ENCODE data around the gene CCNL2. TPM values are rescaled to one million over a fixed set of nuclear protein-coding genes. Genes with fewer than 3 reads are reported as not detected.
A peak's percentile ranks its signal among the peaks of the same experiment; 100 is the strongest.

CCNL2 gene
- total RNA-seq, 1 experiment from 2014 or later: 173 TPM

GRCh38 chr1:1440262-1441001 lies 41.3 kb upstream of the CCNL2 start:
- no peak for TF ChIP-seq CTCF (conservative IDR thresholded peaks at IDR 0.05)
- Histone ChIP-seq H4K8ac (replicated peaks; ENCODE audit: insufficient read length, low read depth, low read length) (no peak overlapping the region), H2BK12ac (ENCODE audit: insufficient read length, low read depth, low read length) (no peak overlapping the region), H3K23me2 (ENCODE audit: insufficient read length, low read depth, low read length, poor library complexity, severe bottlenecking) (peaks cover 7% of the 10 kb centered on the region), H3K27me3 (ENCODE audit: insufficient read depth, low read length) (no peaks in the 10 kb centered on the region), H4K20me1 (ENCODE audit: control insufficient read depth, insufficient read depth, insufficient read length) (no peaks in the 10 kb centered on the region), H2BK5ac (ENCODE audit: insufficient read length, low read length) (no peak overlapping the region), H2BK20ac (ENCODE audit: low read depth, low read length, poor library complexity, severe bottlenecking) (no peak overlapping the region), H2BK120ac (ENCODE audit: low read depth, low read length, poor library complexity, severe bottlenecking) (no peak overlapping the region), H3K79me2 (ENCODE audit: insufficient read depth, low read length) (peaks cover 2% of the 10 kb centered on the region; the same call in 1 of the 2 replicates), H3K14ac (ENCODE audit: insufficient read depth, low read length) (no peak overlapping the region), H3K79me1 (ENCODE audit: insufficient read depth, low read depth, low read length, poor library complexity, severe bottlenecking) (no peaks in the 10 kb centered on the region), H3K56ac (ENCODE audit: insufficient read length, low read depth, low read length) (no peak overlapping the region), H3K23ac (ENCODE audit: insufficient read length, low read depth, low read length) (no peak overlapping the region), H3K27ac (ENCODE audit: insufficient read length, low read depth, low read length) (no peak overlapping the region), H3K9me3 (ENCODE audit: control insufficient read depth, low read depth, low read length) (no peaks in the 10 kb centered on the region), H2BK15ac (ENCODE audit: low read depth, low read length) (no peak overlapping the region), H3K18ac (ENCODE audit: insufficient read length, low read depth, low read length) (no peak overlapping the region), H3K4me2 (ENCODE audit: insufficient read depth, insufficient read length, low read length) (no peak overlapping the region), H3K4ac (ENCODE audit: low read depth, low read length) (no peak overlapping the region), H3K9ac (ENCODE audit: extremely low read depth, insufficient read length, low read length) (no peak overlapping the region), H2AFZ (ENCODE audit: low read length) (no peak overlapping the region), H2AK5ac (ENCODE audit: insufficient read length, low read length) (no peak overlapping the region), H4K5ac (ENCODE audit: insufficient read length, low read depth, low read length) (no peak overlapping the region), H3T11ph (ENCODE audit: low read length) (no peak overlapping the region), H3K4me1 (ENCODE audit: insufficient read depth, low read length) (no peaks in the 10 kb centered on the region; the same call in 1 of the 2 replicates), H4K91ac (ENCODE audit: insufficient read length, low read depth, low read length) (no peak overlapping the region)
- DNase-seq: no peak
- no CpG with 5 or more reads among the region's 26 CpGs for WGBS (ENCODE audit: extremely low coverage, insufficient read length, low lambda C conversion rate)
- Mint-ChIP-seq H3K4me1 (peaks cover 7 to 8% of the 10 kb centered on the region in 2 experiments), H3K9me3 (no peaks in the 10 kb centered on the region), H3K4me3 (no peak overlapping the region), H3K36me3 (ENCODE audit: insufficient read depth in 1 of 3, low read depth in 3 of 3) (peaks cover 0 to 9% (median 3%) of the 10 kb centered on the region in 3 experiments; a peak in 4 of 7 replicates), H3K27me3 (ENCODE audit: low read depth) (no peaks in the 10 kb centered on the region), H3K27ac (peak overlapping the region in 1 of 3 experiments; percentile 49; a peak in 1 of 7 replicates)
